Measurements from ENCODE around the gene SEMA3C.

Gene SEMA3C

GRCh38 chr7:80731281-80731680, 187.6 kb downstream of the SEMA3C start:
- no peak for DNase-seq

- no peak for DNase-seq
Measured at GRCh38 chr7:80729591-80730320, 189.1 kb downstream of the SEMA3C start.

GRCh38 chr7:80726666-80727065, 192.2 kb downstream of the SEMA3C start:
- no peak for DNase-seq

GRCh38 chr7:80725181-80725611, 193.7 kb downstream of the SEMA3C start:
- peak; percentile 62 for DNase-seq

- no peak for DNase-seq
Measured at GRCh38 chr7:80724249-80724871, 194.5 kb downstream of the SEMA3C start.

GRCh38 chr7:80722616-80723195, 196.1 kb downstream of the SEMA3C start:
- no peak for DNase-seq

GRCh38 chr7:80721883-80722615, 196.8 kb downstream of the SEMA3C start:
- DNase-seq, result no peak

- no peak for DNase-seq
Measured at GRCh38 chr7:80720146-80720545, 198.7 kb downstream of the SEMA3C start.

GRCh38 chr7:80719261-80719660, 199.6 kb downstream of the SEMA3C start:
- no peak for DNase-seq

GRCh38 chr7:80711531-80711930, 207.3 kb downstream of the SEMA3C start:
- no peak for DNase-seq

- no peak for DNase-seq
Measured at GRCh38 chr7:80708123-80708522, 210.7 kb downstream of the SEMA3C start.

- no peak for DNase-seq
Measured at GRCh38 chr7:80707318-80707717, 211.5 kb downstream of the SEMA3C start.

GRCh38 chr7:80705130-80705781, 213.6 kb downstream of the SEMA3C start:
- no peak for DNase-seq

- no peak for DNase-seq
Measured at GRCh38 chr7:80703272-80703671, 215.6 kb downstream of the SEMA3C start.

- DNase-seq, result no peak
Measured at GRCh38 chr7:80699721-80700256, 219.1 kb downstream of the SEMA3C start.

GRCh38 chr7:80699045-80699638, 219.7 kb downstream of the SEMA3C start:
- peak; percentile 45 for DNase-seq

Data from NCI-H1436 (cell line).